HG03097 (cell line): ENCODE data around the gene CHRM1.
"Not testable (repeated sequence)": the region's sequence is repeated elsewhere in the genome, so short reads cannot be mapped to it uniquely, and the experiment has no call there.

Source experiments
- ATAC-seq: cut with Tn5 transposase; IDR thresholded peaks from one replicate; pipeline ENCODE4 v1.9.1; 2021; ENCODE audit not compliant: unreplicated experiment, low FRiP score

The CHRM1 gene, protein sequence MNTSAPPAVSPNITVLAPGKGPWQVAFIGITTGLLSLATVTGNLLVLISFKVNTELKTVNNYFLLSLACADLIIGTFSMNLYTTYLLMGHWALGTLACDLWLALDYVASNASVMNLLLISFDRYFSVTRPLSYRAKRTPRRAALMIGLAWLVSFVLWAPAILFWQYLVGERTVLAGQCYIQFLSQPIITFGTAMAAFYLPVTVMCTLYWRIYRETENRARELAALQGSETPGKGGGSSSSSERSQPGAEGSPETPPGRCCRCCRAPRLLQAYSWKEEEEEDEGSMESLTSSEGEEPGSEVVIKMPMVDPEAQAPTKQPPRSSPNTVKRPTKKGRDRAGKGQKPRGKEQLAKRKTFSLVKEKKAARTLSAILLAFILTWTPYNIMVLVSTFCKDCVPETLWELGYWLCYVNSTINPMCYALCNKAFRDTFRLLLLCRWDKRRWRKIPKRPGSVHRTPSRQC

DNA sequence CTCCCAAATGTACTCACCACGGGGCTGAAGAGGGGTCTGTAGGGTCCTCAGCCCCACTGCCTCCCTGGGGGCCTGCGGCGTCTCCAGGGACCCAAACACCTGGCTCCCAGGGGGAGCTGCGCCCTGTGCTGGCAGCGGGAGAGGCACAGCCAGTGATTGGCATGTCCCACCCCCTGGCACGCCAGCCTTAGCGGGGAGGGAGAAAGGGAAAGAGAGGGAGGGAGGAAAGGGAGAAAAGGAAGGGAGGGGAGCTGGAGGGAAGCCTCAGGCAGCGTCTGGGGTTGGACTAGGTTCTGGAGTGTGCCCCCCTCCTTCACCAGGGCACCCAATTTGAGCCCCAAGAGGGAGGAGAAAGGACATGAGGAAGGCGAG, at the start of gene CHRM1:
Gene CHRM1, minus strand, starts transcription at position 163 of the 372 bp plus-strand sequence. CDS start 10,263 bp downstream, outside the sequence.
- no peak for ATAC-seq

- ATAC-seq, result no peak
Observed at GRCh38 chr11:62965574-62965973, 44.4 kb upstream of the CHRM1 start.

GRCh38 chr11:62962391-62962790, 41.2 kb upstream of the CHRM1 start:
- ATAC-seq, result no peak

DNA sequence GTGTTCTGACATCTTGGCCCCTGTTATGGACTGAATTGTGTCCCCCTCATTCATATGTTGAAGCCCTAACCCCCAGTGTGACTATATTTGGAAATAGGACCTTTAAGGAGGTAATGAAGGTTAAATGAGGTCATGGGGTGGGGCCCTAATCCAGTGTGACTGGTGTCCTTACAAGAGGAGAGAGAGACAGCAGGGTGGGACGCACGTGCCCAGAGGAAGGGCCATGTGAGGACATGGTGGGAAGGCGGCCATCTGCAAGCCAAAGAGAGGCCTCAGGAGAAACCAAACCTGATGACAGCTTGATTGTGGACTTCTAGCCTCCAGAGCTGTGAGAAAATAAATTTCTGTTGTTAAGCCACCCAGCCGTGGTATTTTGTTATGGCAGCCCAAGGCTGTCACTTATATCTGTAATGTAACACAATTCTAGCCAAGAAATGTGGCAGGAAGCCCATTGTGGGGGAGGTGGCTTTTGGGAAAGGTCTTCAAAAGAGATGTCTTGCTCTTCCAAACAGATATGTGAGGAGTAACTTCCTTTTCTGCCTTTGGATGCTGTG, 39.9 kb upstream of the CHRM1 start:
- no peak for ATAC-seq

DNA sequence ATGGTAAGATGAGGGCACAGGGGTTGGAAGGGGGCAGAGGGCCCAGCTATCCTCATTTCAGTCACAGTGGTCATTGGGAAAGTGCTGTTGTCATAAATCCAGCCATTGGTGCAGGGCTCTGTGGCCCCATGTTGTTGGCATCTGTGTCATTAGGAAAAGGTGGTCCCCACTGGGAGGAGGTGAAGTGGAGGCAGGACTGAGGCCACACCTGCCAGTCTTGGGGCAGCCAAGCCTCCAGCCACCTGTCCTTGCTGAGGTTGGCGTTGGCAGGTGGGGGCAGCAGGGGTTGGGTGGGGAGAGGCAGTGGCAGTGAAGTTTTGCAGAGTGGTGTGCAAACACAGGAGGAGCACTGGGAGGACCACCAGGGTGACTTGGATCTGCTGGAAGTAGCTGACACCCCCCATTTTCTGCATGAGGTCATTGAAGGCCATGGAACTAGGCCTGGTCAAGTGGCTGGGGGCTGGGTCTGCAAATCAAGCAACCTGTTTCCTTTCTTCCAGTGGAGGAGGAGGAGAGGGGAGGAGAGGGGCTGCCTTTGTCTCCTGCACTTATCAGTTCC, 38.3 kb upstream of the CHRM1 start:
- ATAC-seq, result no peak

- no peak for ATAC-seq
Observed at GRCh38 chr11:62958547-62959421, 37.6 kb upstream of the CHRM1 start.

DNA sequence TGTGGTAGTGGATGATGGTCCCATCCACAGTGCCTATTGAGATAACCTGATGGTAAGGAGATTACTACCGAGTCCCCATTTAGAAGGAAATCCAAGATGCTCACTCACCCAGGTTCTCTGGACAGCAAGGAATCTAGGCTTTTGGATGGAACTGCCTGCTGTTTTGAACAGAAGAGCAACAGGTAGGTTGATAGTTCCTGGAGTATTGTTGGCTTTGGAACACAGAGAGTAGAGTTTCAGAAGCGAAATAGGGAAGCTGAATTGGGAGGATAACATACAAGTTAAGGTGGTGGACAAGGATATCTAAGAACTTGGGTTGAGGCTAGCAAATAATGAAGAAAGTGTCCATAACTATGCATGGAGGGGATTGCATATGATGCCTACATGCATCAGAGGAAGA, 36.0 kb upstream of the CHRM1 start:
- ATAC-seq, result no peak

DNA sequence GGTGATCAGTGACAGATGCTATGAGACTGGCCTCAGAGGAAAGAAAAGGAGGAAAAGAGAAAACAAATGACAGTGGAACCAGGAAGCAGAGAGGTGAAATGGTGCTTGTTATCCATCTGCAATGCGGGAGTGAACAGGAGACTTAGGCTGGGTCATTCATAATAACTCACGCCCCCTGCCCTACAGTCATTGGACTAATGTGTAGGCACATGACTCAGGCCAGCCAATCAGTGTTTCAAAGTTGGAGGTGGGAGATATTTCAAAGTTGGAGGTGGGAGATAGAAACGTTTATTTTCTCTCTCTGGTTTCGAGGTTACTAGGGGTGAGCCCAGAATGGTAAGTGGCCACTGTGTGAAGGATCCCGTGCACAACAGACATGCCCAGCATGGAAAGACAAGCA, 33.3 kb upstream of the CHRM1 start:
- no peak for ATAC-seq

GRCh38 chr11:62953811-62954210, 32.6 kb upstream of the CHRM1 start:
- no peak for ATAC-seq

GRCh38 chr11:62948765-62949320, 27.7 kb upstream of the CHRM1 start:
- ATAC-seq, result no peak

GRCh38 chr11:62945538-62945937, 24.4 kb upstream of the CHRM1 start:
- ATAC-seq, result not testable (repeated sequence)

DNA sequence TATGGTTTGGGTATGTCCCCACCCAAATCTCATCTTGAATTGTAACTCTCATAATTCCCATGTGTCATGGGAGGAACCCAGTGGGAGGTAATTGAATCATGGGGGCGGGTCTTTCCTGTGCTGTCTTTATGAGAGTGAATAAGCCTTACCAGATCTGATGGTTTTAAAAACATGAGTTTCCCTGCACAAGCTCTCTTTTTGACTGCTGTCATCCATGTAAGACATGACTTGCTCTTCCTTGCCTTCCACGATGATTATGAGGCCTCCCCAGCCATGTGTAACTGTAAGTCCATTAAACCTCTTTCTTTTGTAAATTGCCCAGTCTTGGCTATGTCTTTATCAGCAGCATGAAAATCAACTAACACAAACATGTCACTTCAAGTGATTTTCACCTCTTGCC, 16.4 kb upstream of the CHRM1 start:
- not testable (repeated sequence) for ATAC-seq

DNA sequence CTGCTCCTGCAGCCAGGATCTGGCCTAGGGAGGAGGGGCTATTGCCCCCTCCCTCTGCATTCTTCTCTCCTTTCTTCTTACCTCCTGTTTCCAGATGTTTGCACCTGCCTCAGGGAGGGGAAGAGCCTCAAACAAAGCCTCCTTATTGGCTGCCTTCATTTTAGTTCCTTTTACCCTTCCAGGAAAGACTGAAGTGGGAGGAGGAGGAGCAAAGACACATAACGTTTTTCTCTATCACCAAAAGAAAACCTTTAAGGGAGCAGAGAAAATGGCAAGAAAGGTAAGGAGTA, 13.3 kb upstream of the CHRM1 start:
- no peak for ATAC-seq

GRCh38 chr11:62933750-62934495, 12.8 kb upstream of the CHRM1 start:
- ATAC-seq, result no peak

DNA sequence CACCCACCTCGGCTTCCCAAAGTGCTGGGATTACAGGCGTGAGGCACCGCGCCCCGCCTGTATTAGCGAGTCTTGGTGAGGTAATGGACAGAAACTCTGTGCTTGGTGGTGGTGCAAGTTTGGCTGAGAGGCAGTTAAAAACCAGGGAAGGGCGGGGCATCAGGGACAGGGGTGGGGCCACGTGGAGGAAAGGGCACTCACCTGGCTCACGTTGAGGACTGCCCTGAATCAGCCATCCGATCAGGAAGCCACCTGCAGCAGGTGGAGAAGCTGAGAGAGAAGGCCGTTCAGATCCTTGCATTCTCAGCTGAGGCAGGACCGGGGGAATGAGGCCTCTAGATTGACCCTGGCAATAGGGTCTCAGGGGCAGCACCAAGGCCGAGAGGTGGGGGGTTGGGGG, 12.1 kb upstream of the CHRM1 start:
- no peak for ATAC-seq

- no peak for ATAC-seq
Observed at GRCh38 chr11:62931499-62932278, 10.5 kb upstream of the CHRM1 start.

GRCh38 chr11:62930666-62931065, 9.5 kb upstream of the CHRM1 start:
- ATAC-seq, result no peak

DNA sequence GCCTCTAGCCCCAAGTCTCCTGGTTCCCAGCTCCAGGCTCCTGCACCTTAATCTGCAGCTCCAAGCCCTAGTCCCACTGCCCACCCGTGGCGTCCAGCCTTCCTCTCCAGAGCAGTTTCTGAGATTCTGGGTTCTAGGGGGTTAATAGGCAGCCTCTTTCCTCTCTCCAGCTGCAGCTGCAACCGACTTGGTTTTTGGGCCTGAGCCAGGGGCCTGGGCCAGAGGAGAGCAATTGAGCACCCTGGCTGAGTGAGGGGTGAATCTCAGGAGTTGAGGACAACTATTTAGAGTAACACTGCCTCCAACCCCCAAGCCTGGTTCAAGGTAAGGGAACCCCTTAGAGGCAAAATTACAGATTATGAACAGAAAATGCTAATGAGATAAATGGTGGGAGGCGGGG, 9.0 kb upstream of the CHRM1 start:
- no peak for ATAC-seq

GRCh38 chr11:62928011-62928410, 6.8 kb upstream of the CHRM1 start:
- no peak for ATAC-seq
